GM21526 (cell line): ENCODE data around the gene GPC3.
"Not testable (repeated sequence)": the region's sequence is repeated elsewhere in the genome, so short reads cannot be mapped to it uniquely, and the experiment has no call there.

ENCODE experiments used
- ATAC-seq: cut with Tn5 transposase; IDR thresholded peaks from one replicate; pipeline ENCODE4 v1.9.1; 2021; ENCODE audit warnings: moderate library complexity; ENCODE audit not compliant: unreplicated experiment, low FRiP score

The GPC3 gene

DNA sequence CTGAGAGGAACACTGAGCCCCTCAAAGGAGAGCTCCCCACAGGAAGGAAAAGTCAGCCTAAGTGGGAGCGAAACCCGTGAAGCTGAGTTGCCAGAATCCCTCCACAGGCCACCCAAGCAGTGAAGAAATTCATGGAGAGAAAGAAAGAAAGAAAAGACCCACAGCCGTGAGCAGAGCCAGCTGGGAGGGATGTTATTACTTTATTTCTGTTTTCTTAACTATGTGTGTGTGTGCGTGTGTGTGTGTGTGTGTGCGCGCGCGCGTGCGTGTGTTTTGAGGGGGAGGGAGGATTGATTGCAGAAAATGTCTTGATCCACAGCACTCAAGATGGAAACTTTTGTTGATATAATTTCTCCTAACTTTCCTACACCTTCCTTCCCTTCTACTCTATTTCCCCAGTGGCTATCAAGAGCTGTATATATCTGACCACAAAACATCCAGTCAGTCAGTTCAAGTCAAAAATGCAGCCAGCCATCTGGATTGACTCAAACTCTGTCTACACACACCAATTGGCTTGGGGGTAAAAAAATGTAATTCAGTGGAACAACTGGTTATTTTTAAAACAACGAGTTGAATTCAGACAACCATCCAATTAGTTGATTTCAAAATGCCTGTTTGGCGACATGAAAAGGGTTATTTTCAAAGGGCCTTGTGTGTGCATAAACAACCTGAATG is 13.8 kb upstream of the GPC3 start:
- ATAC-seq = no peak

- no peak for ATAC-seq
These were observed 10.4 kb upstream of the GPC3 start for GRCh38 chrX:133995759-133996158.

DNA sequence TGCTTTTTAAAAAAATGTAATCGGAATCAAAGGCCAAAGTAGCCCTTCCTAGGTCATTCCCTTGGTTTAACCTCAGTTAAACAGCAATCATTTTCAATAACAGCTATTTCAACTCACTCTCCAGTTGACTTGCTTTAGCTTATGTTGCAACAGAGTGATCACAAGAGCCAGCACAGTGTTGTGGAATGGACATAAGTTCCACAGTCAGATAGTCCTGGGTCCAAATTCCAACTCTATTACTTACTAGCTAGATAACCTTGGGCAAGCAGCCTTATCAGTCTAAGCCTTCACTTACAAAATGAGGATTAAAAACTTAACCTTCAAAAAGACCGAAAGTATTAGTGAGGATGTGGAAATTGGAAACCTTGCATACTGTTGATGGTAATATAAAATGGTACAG is 9.2 kb upstream of the GPC3 start:
- ATAC-seq = no peak

GRCh38 chrX:133992882-133993281 is 7.5 kb upstream of the GPC3 start:
- no peak for ATAC-seq

- ATAC-seq = no peak
These were observed 6.4 kb upstream of the GPC3 start for GRCh38 chrX:133991814-133992213.

DNA sequence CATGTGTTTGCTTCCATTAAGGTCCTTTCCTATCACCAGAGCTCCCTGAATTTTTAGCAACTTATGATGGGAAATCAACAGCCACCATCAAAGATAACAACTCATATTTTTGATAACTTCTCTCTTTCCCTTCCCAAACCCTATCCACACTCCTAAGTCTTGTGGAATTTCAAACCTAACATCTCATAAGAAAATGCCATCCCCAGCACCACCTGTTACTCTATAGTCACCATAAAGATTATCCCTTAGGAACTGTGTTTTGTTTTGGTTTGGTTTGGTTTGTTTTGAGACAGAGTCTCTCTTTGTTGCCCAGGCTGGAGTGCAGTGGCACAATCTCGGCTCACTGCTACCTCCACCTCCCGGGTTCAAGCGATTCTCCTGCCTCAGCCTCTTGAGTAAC is 5.7 kb upstream of the GPC3 start:
- not testable (repeated sequence) for ATAC-seq

DNA sequence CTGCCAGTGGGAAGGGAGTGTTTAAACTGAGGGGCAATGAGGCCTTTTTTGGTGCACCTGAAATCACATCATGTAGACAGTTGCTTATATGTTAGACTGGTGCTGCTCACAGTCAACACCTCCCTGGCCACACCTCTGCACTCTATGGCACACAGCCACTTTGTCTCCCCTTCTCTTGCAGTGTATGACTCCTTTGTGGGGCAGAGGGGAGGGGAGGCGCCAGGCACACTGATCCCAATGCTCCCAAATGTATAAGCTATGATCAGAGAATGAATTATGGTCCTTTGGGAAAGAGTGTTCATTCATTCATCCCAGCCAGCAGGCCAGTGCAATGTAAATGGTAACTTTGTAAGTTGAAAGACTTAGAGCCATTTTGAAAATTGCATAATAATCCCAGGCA is 4.6 kb upstream of the GPC3 start:
- no peak for ATAC-seq

- no peak for ATAC-seq
These were observed 4.1 kb upstream of the GPC3 start for GRCh38 chrX:133989490-133989889.

DNA sequence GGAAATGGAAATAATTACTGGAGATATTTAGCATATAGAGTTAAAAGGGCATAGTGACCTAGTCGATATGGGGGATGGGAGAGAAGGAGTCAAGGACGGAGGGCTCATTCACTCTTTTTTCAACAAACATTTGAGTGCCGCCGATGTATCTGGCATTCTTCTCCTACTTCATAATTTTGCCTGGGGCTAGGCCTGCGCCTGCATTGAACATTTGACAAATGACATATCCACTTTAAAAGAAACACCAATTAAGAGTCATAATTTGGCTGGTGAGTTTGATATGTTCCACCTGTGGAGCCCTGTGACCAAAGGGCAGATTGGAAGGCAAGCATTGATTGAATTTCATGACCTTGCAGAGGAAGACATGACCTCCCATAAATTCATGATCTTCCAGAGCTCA is 2.6 kb upstream of the GPC3 start:
- no peak for ATAC-seq

GRCh38 chrX:133987188-133987587 is 1.8 kb upstream of the GPC3 start:
- ATAC-seq = no peak

- no peak for ATAC-seq
These were observed 731 bp upstream of the GPC3 start for GRCh38 chrX:133985967-133986683.

- ATAC-seq = no peak
These were observed 584 bp downstream of the GPC3 start for GRCh38 chrX:133984857-133985163.

DNA sequence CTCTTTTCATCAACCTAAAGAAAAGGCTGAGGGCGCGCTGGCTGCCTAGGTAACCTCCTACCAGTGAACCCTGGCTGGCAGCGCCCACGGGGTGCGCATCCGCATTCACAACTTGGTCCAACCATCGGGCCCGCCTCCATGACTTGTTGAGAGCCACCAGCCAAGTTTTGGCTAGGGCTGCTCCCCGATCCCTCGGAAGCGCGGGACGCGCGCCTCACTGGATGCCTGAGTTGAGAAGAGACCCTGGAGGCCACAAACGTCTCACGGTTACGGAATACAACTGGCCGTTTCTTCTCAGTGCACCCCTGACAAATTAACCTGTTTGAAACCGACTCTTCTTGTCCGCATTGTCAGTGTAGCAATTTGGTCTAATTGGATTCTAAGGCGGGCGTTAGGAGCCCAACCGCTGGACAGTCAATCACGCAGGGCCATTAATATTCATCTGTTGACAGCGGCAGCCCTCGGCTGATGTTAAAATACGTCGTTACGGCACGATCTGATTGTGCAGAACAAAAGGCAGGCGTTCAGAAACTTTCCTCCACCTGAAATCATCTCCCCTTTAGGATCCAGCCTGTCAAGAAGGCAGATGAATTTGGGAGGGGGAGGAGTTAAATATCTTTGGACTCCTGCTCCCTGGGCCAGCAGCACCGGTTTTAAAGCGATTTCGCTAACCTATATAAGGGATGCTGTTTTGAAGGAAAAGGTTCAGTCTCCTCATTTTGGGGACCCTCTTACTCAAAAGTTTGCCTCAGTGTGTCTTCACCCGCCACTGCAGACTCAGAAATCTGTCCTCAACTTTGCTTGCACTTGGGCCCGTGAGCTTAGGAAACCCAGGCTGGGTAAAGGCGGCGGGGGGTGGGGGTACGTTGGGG is 1.2 kb downstream of the GPC3 start:
- ATAC-seq = no peak

GRCh38 chrX:133983256-133983973 is 2.0 kb downstream of the GPC3 start:
- no peak for ATAC-seq

- ATAC-seq = no peak
These were observed 3.5 kb downstream of the GPC3 start for GRCh38 chrX:133981924-133982323.

GRCh38 chrX:133980832-133981588 is 4.4 kb downstream of the GPC3 start:
- no peak for ATAC-seq

DNA sequence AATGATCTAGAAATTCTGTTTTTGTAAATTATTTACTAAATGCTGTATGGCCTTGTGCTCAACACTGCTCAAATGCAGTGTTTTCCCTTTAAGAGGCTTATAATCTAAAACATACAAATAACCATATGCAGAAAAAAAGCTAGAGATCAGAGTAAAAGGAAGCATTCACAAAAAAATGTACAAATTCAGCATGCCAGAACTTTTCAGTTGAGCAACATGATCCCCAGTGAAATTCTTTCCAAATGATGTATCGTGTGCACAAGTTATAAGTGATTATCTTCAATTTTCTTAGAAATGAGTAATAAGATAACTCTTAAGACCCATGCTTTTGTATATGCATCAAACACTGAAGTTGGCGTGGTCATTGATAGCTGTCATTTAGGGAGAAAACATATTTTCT is 5.0 kb downstream of the GPC3 start:
- ATAC-seq = no peak

- no peak for ATAC-seq
These were observed 5.7 kb downstream of the GPC3 start for GRCh38 chrX:133979641-133980230.

DNA sequence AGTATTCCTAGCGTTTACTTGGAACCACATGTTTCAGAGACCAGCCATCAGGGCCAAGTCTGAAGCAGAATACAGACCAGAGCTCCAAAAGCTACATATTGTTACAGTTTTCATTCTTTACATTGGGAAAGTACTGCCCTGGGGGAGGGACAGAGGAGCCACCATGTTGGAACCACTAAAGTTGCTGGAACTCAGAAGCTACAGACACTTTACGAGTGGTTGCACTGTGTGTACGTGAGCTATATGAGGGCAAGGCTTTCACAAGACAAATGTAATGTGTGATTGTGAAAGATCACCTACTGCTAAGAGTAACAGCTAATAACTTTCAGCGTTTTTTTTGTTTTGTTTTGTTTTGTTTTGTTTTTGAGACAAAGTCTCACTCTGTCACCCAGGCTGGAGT is 11.7 kb downstream of the GPC3 start:
- no peak for ATAC-seq

DNA sequence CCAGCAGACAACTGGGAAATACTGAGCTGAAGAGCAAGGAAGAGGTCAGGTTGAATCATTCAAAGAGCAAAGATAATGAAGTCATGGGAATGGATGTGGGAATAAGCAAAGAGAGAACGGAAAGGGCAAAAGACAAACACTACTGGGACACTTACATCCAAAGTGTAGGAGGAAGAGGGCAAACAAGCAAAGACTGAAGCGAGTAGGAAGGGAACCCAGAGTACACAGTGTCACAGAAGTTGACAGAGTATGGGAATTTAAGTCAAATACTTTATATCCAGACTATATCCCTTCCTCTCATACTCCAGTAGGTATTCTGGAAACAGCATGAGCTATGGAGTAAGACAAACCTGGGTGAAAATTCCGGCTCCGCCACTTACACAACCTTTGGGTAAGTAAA is 12.5 kb downstream of the GPC3 start:
- no peak for ATAC-seq
